Neuronal stem cell (in vitro differentiated cells): ENCODE measurements around the gene SOX8.

ENCODE experiments used
- DNase-seq: peaks from one replicate; pipeline ENCODE4 v3.0.0-alpha.2; 2013; ENCODE audit warnings: low spot score
- H2AFZ ChIP-seq: one replicate; pipeline ENCODE4 v1.6.1; 2013; ENCODE audit warnings: mild to moderate bottlenecking, low read length, inconsistent platforms
- H2AK5ac ChIP-seq: 2 replicates; pipeline ENCODE4 v1.6.1; 2013; ENCODE audit warnings: low read depth, mild to moderate bottlenecking, inconsistent platforms, low read length, moderate library complexity, mixed read lengths
- H2BK120ac ChIP-seq: 2 replicates; pipeline ENCODE4 v1.6.1; 2013; ENCODE audit warnings: low read depth, mild to moderate bottlenecking, inconsistent platforms, low read length, moderate library complexity, mixed read lengths
- H2BK12ac ChIP-seq: one replicate; pipeline ENCODE4 v1.6.1; 2013; ENCODE audit warnings: low read length, inconsistent platforms
- H2BK15ac ChIP-seq: 2 replicates; pipeline ENCODE4 v1.6.1; 2013; ENCODE audit warnings: mild to moderate bottlenecking, low read length, inconsistent platforms, mixed read lengths
- H2BK5ac ChIP-seq: one replicate; pipeline ENCODE4 v1.6.1; 2013; ENCODE audit warnings: inconsistent platforms, mild to moderate bottlenecking, low read length, moderate library complexity
- H3K14ac ChIP-seq: one replicate; pipeline ENCODE4 v1.6.1; 2013; ENCODE audit warnings: low read length, inconsistent platforms
- H3K18ac ChIP-seq: 2 replicates; pipeline ENCODE4 v1.6.1; 2013; ENCODE audit warnings: low read length, inconsistent platforms
- H3K23ac ChIP-seq: 2 replicates; pipeline ENCODE4 v1.6.1; 2013; ENCODE audit warnings: low read depth, mild to moderate bottlenecking, mixed read lengths, low read length, inconsistent platforms; ENCODE audit not compliant: poor library complexity
- H3K27ac ChIP-seq: replicated peaks from 3 replicates; pipeline ENCODE4 v1.5.1; 2013; ENCODE audit warnings: low read length, inconsistent platforms
- H3K27me3 ChIP-seq, 3 experiments: 2 replicates each; pipeline ENCODE4 v1.6.1; 2013; ENCODE audit warnings: low read length in 3 of 3, mild to moderate bottlenecking in 2 of 3, inconsistent platforms in 1 of 3, low read depth in 1 of 3, mixed read lengths in 1 of 3, moderate library complexity in 1 of 3; ENCODE audit not compliant: control insufficient read depth in 3 of 3, insufficient read depth in 3 of 3
- H3K36me3 ChIP-seq, 2 donors: replicated peaks in 1 of 2; 2 replicates each; pipeline ENCODE4 v1.6.1; 2013; ENCODE audit warnings: low read length in 2 of 2; ENCODE audit not compliant: control insufficient read depth in 2 of 2, insufficient read depth in 2 of 2
- H3K4ac ChIP-seq: 2 replicates; pipeline ENCODE4 v1.6.1; 2013; ENCODE audit warnings: inconsistent platforms, mild to moderate bottlenecking, low read length, moderate library complexity
- H3K4me1 ChIP-seq, 2 donors: 1 replicate in 1 of 2; 2 replicates in 1 of 2; pipeline ENCODE4 v1.6.1; 2013; ENCODE audit warnings: low read length in 2 of 2, low read depth in 1 of 2; ENCODE audit not compliant: control insufficient read depth in 2 of 2, insufficient read depth in 1 of 2
- H3K4me2 ChIP-seq: one replicate; pipeline ENCODE4 v1.6.1; 2013; ENCODE audit warnings: mild to moderate bottlenecking, low read length, inconsistent platforms; ENCODE audit not compliant: insufficient read depth, poor library complexity, severe bottlenecking
- H3K4me3 ChIP-seq, 2 donors: 2 replicates each; pipeline ENCODE4 v1.5.1; 2013; ENCODE audit warnings: low read length in 2 of 2, mild to moderate bottlenecking in 2 of 2, inconsistent platforms in 1 of 2, moderate library complexity in 1 of 2
- H3K79me1 ChIP-seq: one replicate; pipeline ENCODE4 v1.6.1; 2013; ENCODE audit warnings: low read depth, mild to moderate bottlenecking, inconsistent platforms, low read length, moderate library complexity
- H3K9ac ChIP-seq: one replicate; pipeline ENCODE4 v1.6.1; 2013; ENCODE audit warnings: mild to moderate bottlenecking, low read depth, low read length, inconsistent platforms; ENCODE audit not compliant: poor library complexity
- H3K9me3 ChIP-seq, 2 donors: replicated peaks in 1 of 2; 2 replicates each; pipeline versions ENCODE3 to v1.6.1; 2013; ENCODE audit warnings: low read length in 2 of 2, mild to moderate bottlenecking in 2 of 2, inconsistent platforms in 1 of 2, low read depth in 1 of 2, mixed read lengths in 1 of 2, moderate library complexity in 1 of 2; ENCODE audit not compliant: control insufficient read depth in 2 of 2, insufficient read depth in 1 of 2
- H4K8ac ChIP-seq: one replicate; pipeline ENCODE4 v1.6.1; 2013; ENCODE audit warnings: low read depth, mild to moderate bottlenecking, inconsistent platforms, low read length, moderate library complexity
- H4K91ac ChIP-seq: one replicate; pipeline ENCODE4 v1.6.1; 2013; ENCODE audit warnings: low read length, low read depth, mild to moderate bottlenecking, inconsistent platforms; ENCODE audit not compliant: poor library complexity
- WGBS, 2 donors: extraction: QIAGEN DNeasy Blood & Tissue Kit; methylation state at CpG; one replicate each; pipeline ENCODE4 v1.1.7; 2013; ENCODE audit warnings: missing lambda C conversion rate in 2 of 2, mixed read lengths in 1 of 2; ENCODE audit not compliant: insufficient read length in 2 of 2, insufficient replicate concordance in 1 of 2; ENCODE audit errors: extremely low coverage in 2 of 2; 5-methylcytosine and 5-hydroxymethylcytosine counted together

SOX8 gene

GRCh38 chr16:938752-939151, 42.8 kb upstream of the SOX8 start:
- WGBS, 2 donors: no CpG with 5 or more reads among the region's 9 CpGs
- H3K27me3 ChIP-seq: no peaks in the 10 kb centered on the region
- H3K4me2 ChIP-seq: no peak overlapping the region
- no peak overlapping the region for H4K91ac ChIP-seq
- H3K27ac ChIP-seq: no peak overlapping the region
- no peak for DNase-seq
- H2AFZ ChIP-seq: no peak overlapping the region
- no peak overlapping the region for H3K4ac ChIP-seq
- H3K4me3 ChIP-seq: no peak overlapping the region
- H4K8ac ChIP-seq: no peak overlapping the region
- H3K9me3 ChIP-seq: peaks cover 4 to 30% of the 10 kb centered on the region in 2 donors
- no peak overlapping the region for H3K18ac ChIP-seq
- H2BK15ac ChIP-seq: no peak overlapping the region
- H3K9ac ChIP-seq: no peak overlapping the region
- H3K23ac ChIP-seq: no peak overlapping the region
- no peaks in the 10 kb centered on the region for H3K4me1 ChIP-seq
- H2BK120ac ChIP-seq: no peak overlapping the region
- no peak overlapping the region for H2AK5ac ChIP-seq
- H3K79me1 ChIP-seq: no peaks in the 10 kb centered on the region
- H3K36me3 ChIP-seq: peaks cover 0 to under 1% of the 10 kb centered on the region in 2 donors
- H2BK5ac ChIP-seq: no peak overlapping the region
- no peak overlapping the region for H3K14ac ChIP-seq
- H2BK12ac ChIP-seq: no peak overlapping the region

- Histone ChIP-seq H3K27ac (no peak overlapping the region), H3K36me3 (no peaks in the 10 kb centered on the region), H3K14ac (peak overlapping the region; percentile 63), H2BK120ac (no peak overlapping the region), H4K91ac (no peak overlapping the region), H3K27me3 (no peaks in the 10 kb centered on the region), H2BK15ac (no peak overlapping the region), H3K4ac (no peak overlapping the region), H3K23ac (no peak overlapping the region), H3K18ac (no peak overlapping the region), H3K9ac (no peak overlapping the region), H2AK5ac (no peak overlapping the region), H3K4me3 (no peak overlapping the region), H3K4me2 (no peak overlapping the region), H3K79me1 (no peaks in the 10 kb centered on the region), H3K9me3 (peaks cover 8 to 36% of the 10 kb centered on the region in 2 donors), H2BK12ac (no peak overlapping the region), H4K8ac (no peak overlapping the region), H2AFZ (no peak overlapping the region), H2BK5ac (no peak overlapping the region), H3K4me1 (no peaks in the 10 kb centered on the region)
- DNase-seq: no peak
- WGBS, 2 donors: no CpG with 5 or more reads among the region's 27 CpGs
Observed at GRCh38 chr16:939311-939710, 42.3 kb upstream of the SOX8 start.

- no peak overlapping the region for H3K4me3 ChIP-seq
- no peak overlapping the region for H4K8ac ChIP-seq
- no peak for DNase-seq
- no peak overlapping the region for H2AK5ac ChIP-seq
- no peak overlapping the region for H2BK5ac ChIP-seq
- H3K18ac ChIP-seq: no peak overlapping the region
- no peaks in the 10 kb centered on the region for H3K4me1 ChIP-seq
- H2BK15ac ChIP-seq: no peak overlapping the region
- H2BK12ac ChIP-seq: no peak overlapping the region
- no peaks in the 10 kb centered on the region for H3K27me3 ChIP-seq
- H3K14ac ChIP-seq: no peak overlapping the region
- H3K36me3 ChIP-seq: no peaks in the 10 kb centered on the region
- no peak overlapping the region for H3K9ac ChIP-seq
- no peak overlapping the region for H3K4ac ChIP-seq
- H3K9me3 ChIP-seq: peaks cover 8 to 39% of the 10 kb centered on the region in 2 donors
- no CpG with 5 or more reads among the region's 17 CpGs for WGBS, 2 donors
- H4K91ac ChIP-seq: no peak overlapping the region
- H3K23ac ChIP-seq: no peak overlapping the region
- H2BK120ac ChIP-seq: no peak overlapping the region
- no peaks in the 10 kb centered on the region for H3K79me1 ChIP-seq
- no peak overlapping the region for H3K27ac ChIP-seq
- H3K4me2 ChIP-seq: no peak overlapping the region
- H2AFZ ChIP-seq: no peak overlapping the region
Observed at GRCh38 chr16:939941-940340, 41.6 kb upstream of the SOX8 start.

GRCh38 chr16:942436-943060, 39.0 kb upstream of the SOX8 start:
- H3K4me2 ChIP-seq: no peak overlapping the region
- H3K14ac ChIP-seq: no peak overlapping the region
- no peak overlapping the region for H4K91ac ChIP-seq
- no peak overlapping the region for H2AK5ac ChIP-seq
- no peak for DNase-seq
- H3K36me3 ChIP-seq: no peaks in the 10 kb centered on the region
- no peak overlapping the region for H2BK5ac ChIP-seq
- H4K8ac ChIP-seq: no peak overlapping the region
- H3K4ac ChIP-seq: no peak overlapping the region
- H2AFZ ChIP-seq: no peak overlapping the region
- WGBS, 2 donors: no CpG with 5 or more reads among the region's 4 CpGs
- H3K4me3 ChIP-seq: no peak overlapping the region
- peaks cover 14 to 39% of the 10 kb centered on the region in 2 donors for H3K9me3 ChIP-seq
- H3K18ac ChIP-seq: no peak overlapping the region
- no peak overlapping the region for H2BK120ac ChIP-seq
- no peak overlapping the region for H2BK15ac ChIP-seq
- H3K27me3 ChIP-seq: no peaks in the 10 kb centered on the region
- no peaks in the 10 kb centered on the region for H3K4me1 ChIP-seq
- no peak overlapping the region for H3K23ac ChIP-seq
- no peak overlapping the region for H3K9ac ChIP-seq
- no peak overlapping the region for H3K27ac ChIP-seq
- no peak overlapping the region for H2BK12ac ChIP-seq
- H3K79me1 ChIP-seq: no peaks in the 10 kb centered on the region
